ENCODE measurements around the gene PSMC4.

DNA sequence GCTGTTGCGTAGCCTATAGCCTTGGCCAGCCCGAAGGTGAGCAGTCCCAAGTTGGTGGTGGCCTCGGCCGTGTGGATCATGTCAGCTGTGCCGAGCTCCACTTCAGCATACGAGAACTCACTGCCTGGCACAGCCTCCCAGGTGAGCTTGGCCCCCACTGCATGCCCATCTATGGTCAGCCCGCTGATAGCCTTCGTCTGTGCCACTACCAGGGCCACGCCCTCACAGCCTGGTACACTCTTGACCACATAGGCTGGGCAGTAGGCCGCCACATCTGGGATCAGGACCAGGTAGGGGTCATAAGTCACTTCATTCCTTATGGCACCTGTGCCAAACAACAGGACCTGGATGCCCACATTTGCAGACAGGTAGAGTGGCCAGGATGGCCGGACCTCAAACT lies 43.9 kb upstream of the PSMC4 start:
- TF ChIP-seq, protein P1, sequence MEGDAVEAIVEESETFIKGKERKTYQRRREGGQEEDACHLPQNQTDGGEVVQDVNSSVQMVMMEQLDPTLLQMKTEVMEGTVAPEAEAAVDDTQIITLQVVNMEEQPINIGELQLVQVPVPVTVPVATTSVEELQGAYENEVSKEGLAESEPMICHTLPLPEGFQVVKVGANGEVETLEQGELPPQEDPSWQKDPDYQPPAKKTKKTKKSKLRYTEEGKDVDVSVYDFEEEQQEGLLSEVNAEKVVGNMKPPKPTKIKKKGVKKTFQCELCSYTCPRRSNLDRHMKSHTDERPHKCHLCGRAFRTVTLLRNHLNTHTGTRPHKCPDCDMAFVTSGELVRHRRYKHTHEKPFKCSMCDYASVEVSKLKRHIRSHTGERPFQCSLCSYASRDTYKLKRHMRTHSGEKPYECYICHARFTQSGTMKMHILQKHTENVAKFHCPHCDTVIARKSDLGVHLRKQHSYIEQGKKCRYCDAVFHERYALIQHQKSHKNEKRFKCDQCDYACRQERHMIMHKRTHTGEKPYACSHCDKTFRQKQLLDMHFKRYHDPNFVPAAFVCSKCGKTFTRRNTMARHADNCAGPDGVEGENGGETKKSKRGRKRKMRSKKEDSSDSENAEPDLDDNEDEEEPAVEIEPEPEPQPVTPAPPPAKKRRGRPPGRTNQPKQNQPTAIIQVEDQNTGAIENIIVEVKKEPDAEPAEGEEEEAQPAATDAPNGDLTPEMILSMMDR (IDR thresholded peaks at IDR 0.05), result no peak
- TF ChIP-seq POLR2A (IDR thresholded peaks at IDR 0.05), result no peak
